HL-60 (cell line): Measurements from ENCODE around the gene CFAP58.

Experiments used
- GABPA ChIP-seq: IDR thresholded peaks from 2 replicates; pipeline ENCODE4 v1.6.1; 2012; ENCODE audit warnings: low read depth
- POLR2AphosphoS5 ChIP-seq: IDR thresholded peaks from 2 replicates; pipeline ENCODE4 v1.6.1; 2012; ENCODE audit warnings: low read depth
- REST ChIP-seq: IDR thresholded peaks from 2 replicates; pipeline ENCODE4 v1.6.1; 2012; ENCODE audit warnings: low read depth; ENCODE audit not compliant: insufficient replicate concordance
- TF ChIP-seq, protein P1 (sequence below): IDR thresholded peaks from one replicate; pipeline ENCODE4 v1.5.1; 2011; ENCODE audit warnings: low read length, control low read depth, inconsistent platforms; ENCODE audit not compliant: insufficient read depth

- TF ChIP-seq, protein P1, sequence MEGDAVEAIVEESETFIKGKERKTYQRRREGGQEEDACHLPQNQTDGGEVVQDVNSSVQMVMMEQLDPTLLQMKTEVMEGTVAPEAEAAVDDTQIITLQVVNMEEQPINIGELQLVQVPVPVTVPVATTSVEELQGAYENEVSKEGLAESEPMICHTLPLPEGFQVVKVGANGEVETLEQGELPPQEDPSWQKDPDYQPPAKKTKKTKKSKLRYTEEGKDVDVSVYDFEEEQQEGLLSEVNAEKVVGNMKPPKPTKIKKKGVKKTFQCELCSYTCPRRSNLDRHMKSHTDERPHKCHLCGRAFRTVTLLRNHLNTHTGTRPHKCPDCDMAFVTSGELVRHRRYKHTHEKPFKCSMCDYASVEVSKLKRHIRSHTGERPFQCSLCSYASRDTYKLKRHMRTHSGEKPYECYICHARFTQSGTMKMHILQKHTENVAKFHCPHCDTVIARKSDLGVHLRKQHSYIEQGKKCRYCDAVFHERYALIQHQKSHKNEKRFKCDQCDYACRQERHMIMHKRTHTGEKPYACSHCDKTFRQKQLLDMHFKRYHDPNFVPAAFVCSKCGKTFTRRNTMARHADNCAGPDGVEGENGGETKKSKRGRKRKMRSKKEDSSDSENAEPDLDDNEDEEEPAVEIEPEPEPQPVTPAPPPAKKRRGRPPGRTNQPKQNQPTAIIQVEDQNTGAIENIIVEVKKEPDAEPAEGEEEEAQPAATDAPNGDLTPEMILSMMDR: no peak
- TF ChIP-seq POLR2AphosphoS5 (no peak), REST (no peak), GABPA (no peak)
Measured at GRCh38 chr10:104449391-104449790, 95.8 kb downstream of the CFAP58 start.
